ENCODE results near the gene EYA2. TPM values are rescaled to one million over a fixed set of nuclear protein-coding genes. Genes with fewer than 3 reads are reported as not detected.

EYA2 gene
- total RNA-seq, 3 donors from 2014 or later: 5.4 to 19.2 (median 12.5) TPM

DNA sequence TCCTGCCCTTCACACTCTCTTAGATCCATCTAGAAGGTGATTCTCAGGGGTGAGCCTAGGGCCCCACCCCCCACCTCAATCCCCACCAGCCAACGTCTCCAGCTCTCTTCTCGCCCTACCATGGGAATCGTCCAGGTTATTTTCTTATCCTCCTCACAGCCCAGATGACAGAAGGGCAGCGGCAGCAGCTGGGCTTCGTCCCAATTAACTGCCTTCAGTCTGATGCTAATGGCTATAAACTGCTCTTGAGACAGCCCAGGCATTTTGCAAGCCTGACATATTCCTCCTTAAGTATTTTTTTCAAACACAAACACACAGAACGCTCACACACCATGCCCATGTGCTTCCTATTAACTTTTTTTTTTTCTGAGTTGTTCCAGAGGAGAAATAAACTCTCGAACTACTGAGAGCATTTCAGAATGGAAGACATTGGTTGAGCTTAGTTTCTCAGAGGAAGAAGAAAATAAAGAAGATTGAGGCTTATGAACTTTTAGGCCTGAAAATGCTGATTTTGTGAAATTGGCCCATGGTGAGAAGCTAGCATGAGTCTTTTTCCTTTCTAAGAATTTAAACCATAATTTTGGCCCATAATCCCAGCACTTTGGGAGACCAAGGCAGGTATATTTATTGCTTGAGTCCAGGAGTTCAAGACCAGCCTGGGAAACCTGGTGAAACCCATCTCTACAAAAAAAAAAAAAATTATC lies 124.6 kb downstream of the EYA2 start:
- peak overlapping the region in 1 of 2 donors; percentile 66 for H3K27ac ChIP-seq
- H3K27me3 ChIP-seq: no peaks in the 10 kb centered on the region
- DNase-seq (ENCODE audit: low spot score in 2 of 2): no peak
- no peaks in the 10 kb centered on the region for H3K4me1 ChIP-seq
- no peaks in the 10 kb centered on the region for H3K9me3 ChIP-seq
- no peaks in the 10 kb centered on the region for H3K36me3 ChIP-seq
- TF ChIP-seq POLR2A (IDR thresholded peaks at IDR 0.05) (no peak), POLR2AphosphoS5 (IDR thresholded peaks at IDR 0.05) (no peak)
- TF ChIP-seq, protein P1, sequence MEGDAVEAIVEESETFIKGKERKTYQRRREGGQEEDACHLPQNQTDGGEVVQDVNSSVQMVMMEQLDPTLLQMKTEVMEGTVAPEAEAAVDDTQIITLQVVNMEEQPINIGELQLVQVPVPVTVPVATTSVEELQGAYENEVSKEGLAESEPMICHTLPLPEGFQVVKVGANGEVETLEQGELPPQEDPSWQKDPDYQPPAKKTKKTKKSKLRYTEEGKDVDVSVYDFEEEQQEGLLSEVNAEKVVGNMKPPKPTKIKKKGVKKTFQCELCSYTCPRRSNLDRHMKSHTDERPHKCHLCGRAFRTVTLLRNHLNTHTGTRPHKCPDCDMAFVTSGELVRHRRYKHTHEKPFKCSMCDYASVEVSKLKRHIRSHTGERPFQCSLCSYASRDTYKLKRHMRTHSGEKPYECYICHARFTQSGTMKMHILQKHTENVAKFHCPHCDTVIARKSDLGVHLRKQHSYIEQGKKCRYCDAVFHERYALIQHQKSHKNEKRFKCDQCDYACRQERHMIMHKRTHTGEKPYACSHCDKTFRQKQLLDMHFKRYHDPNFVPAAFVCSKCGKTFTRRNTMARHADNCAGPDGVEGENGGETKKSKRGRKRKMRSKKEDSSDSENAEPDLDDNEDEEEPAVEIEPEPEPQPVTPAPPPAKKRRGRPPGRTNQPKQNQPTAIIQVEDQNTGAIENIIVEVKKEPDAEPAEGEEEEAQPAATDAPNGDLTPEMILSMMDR (IDR thresholded peaks at IDR 0.05): no peak
- H3K4me3 ChIP-seq: no peak overlapping the region
- intact Hi-C loops (cut with DNase I; ENCODE audit: low total_unique reads): no loop called here

DNA sequence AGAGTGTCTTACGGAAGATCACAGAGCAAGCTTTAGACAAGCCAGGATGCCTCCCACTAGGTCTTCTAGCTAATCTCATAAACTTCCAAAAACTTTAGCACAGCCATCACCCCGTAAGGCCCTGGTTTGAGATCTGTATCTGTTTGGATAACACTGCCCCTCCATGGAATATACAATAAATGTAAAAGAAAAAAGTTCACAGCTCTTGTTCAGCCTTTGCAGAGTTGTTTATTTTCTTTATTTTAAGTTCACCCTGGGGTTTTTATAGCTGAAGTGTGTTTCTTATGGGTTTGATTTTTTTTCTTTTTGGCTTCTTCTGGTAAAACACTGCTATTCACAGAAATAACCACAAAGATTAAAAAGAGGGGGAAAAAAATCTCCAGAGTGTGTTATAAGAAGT lies 125.6 kb downstream of the EYA2 start:
- DNase-seq (ENCODE audit: low spot score in 2 of 2): no peak
- Histone ChIP-seq H3K36me3 (no peaks in the 10 kb centered on the region), H3K27ac (no peak overlapping the region), H3K9me3 (no peaks in the 10 kb centered on the region), H3K27me3 (no peaks in the 10 kb centered on the region), H3K4me3 (no peak overlapping the region), H3K4me1 (no peaks in the 10 kb centered on the region)
- TF ChIP-seq, protein P1 (IDR thresholded peaks at IDR 0.05): no peak
- TF ChIP-seq POLR2AphosphoS5 (IDR thresholded peaks at IDR 0.05) (no peak), POLR2A (IDR thresholded peaks at IDR 0.05) (no peak)
- intact Hi-C loops (cut with DNase I; ENCODE audit: low total_unique reads): no loop called here

DNA sequence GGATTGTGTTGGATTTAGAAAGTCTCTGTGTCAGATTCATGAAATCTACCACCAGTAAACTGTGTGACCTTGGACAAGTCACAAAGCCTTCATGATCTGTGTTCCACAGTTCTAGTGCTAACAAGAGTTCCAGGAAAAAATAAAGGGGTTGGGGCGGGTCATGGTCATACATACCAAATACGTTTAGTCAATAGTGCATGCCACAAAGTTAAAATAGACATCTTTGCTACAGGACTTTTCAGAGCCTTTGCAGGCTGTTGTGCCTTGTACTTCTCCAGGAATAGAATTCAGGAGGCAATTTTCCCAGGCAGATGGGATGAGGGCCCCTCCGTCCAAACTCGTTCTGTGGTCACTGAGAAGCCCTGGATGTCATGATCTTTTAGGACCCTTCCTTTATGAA lies 127.2 kb downstream of the EYA2 start:
- H3K27ac ChIP-seq: no peak overlapping the region
- intact Hi-C loops (cut with DNase I; ENCODE audit: low total_unique reads): no loop called here
- DNase-seq (ENCODE audit: low spot score in 2 of 2): no peak
- H3K36me3 ChIP-seq: no peaks in the 10 kb centered on the region
- no peaks in the 10 kb centered on the region for H3K27me3 ChIP-seq
- no peaks in the 10 kb centered on the region for H3K9me3 ChIP-seq
- TF ChIP-seq POLR2AphosphoS5 (IDR thresholded peaks at IDR 0.05) (no peak), POLR2A (IDR thresholded peaks at IDR 0.05) (no peak)
- TF ChIP-seq, protein P1 (IDR thresholded peaks at IDR 0.05): no peak
- H3K4me3 ChIP-seq: no peak overlapping the region
- H3K4me1 ChIP-seq: no peaks in the 10 kb centered on the region

DNA sequence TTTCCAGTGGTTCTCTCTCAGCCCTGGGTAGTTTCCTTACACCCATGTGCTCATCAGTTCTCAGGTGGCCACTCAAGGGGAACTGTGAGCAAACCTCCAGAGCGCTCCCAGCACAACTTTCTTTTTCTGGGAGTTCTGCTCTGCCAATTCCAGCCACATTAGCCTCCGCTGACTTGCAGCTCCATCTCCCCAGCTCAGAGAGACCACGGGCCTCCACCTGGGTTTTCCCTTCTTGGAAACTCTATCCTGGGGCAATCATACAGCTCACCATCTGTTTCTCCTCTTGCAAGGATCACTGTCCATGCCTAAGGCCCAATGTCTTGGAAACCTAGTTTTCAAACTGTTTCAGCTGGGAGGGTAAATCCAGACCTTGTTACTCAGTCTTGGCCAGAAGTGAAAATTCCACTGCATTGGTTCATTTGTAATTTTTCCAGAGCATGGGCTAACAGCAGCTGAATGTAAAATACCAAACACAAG lies 129.9 kb downstream of the EYA2 start:
- DNase-seq (ENCODE audit: low spot score in 2 of 2): no peak
- intact Hi-C loops (cut with DNase I; ENCODE audit: low total_unique reads): no loop called here
- TF ChIP-seq, protein P1 (IDR thresholded peaks at IDR 0.05): no peak
- TF ChIP-seq POLR2AphosphoS5 (IDR thresholded peaks at IDR 0.05): no peak
- TF ChIP-seq POLR2A (IDR thresholded peaks at IDR 0.05): no peak
- H3K4me3 ChIP-seq: no peak overlapping the region
- peaks cover 0 to 5% of the 10 kb centered on the region in 2 donors for H3K9me3 ChIP-seq
- H3K27ac ChIP-seq: peak overlapping the region in 1 of 2 donors; percentile 32
- H3K27me3 ChIP-seq: no peaks in the 10 kb centered on the region
- no peaks in the 10 kb centered on the region for H3K36me3 ChIP-seq
- no peaks in the 10 kb centered on the region for H3K4me1 ChIP-seq

DNA sequence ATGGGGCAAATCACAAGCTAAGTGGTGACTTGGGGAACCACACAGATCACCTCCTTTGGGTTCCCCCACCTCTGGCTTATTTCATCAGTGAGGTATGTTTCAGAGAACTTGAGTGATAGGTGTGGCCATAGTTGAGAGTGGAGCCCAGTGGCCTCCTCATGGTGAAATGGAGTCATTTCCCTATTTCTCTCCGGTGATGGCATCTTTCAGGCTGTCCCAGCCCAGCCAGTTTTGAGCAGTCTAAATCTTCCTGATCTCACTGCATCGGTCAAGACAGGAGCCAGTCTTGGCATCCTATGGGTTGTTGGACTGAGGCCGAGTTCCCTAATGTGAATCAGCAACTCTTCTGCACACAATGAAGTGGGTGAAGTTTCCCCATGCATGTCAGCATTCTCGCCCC lies 132.4 kb downstream of the EYA2 start:
- no peaks in the 10 kb centered on the region for H3K27me3 ChIP-seq
- H3K9me3 ChIP-seq: peaks cover 0 to 5% of the 10 kb centered on the region in 2 donors
- peak overlapping the region in 1 of 2 donors; percentile 25 for H3K27ac ChIP-seq
- no peak overlapping the region for H3K4me3 ChIP-seq
- no peaks in the 10 kb centered on the region for H3K36me3 ChIP-seq
- intact Hi-C loops (cut with DNase I; ENCODE audit: low total_unique reads): no loop called here
- peak in 1 of 2 donors; percentile 63 for DNase-seq (ENCODE audit: low spot score in 2 of 2)
- H3K4me1 ChIP-seq: no peaks in the 10 kb centered on the region
- TF ChIP-seq POLR2AphosphoS5 (IDR thresholded peaks at IDR 0.05): peak in 1 of 3 donors; percentile 16
- TF ChIP-seq POLR2A (IDR thresholded peaks at IDR 0.05): no peak
- TF ChIP-seq, protein P1 (IDR thresholded peaks at IDR 0.05): peak in 1 of 3 donors; percentile 32

Measured in breast epithelium (tissue), 4 donors.